Pancreas (tissue), 10 donors: ENCODE data around the gene PLA2G6. TPM values are rescaled to one million over a fixed set of nuclear protein-coding genes. Genes with fewer than 3 reads are reported as not detected.

Experiments used
- ATAC-seq, 4 donors: fragments of 200-7000 bp; cut with Tn5 transposase; one replicate each; pipeline versions ENCODE4 v1.8.0 to v1.9.1; 2020; ENCODE audit warnings: mild to moderate bottlenecking in 4 of 4, moderate library complexity in 4 of 4
- DNase-seq, 6 donors: peaks; one replicate each; pipeline ENCODE4 v3.0.0-alpha.2; 2020
- FAIRE-seq: peaks from 2 replicates; lab custom pipeline; 2012; peaks lifted over from hg19 to GRCh38; lab: Jason Lieb, UNC
- H3K27ac ChIP-seq, 4 donors: fragments of 200-600 bp; sonication (generic); 1 replicate in 3 of 4; 2 replicates in 1 of 4; pipeline versions ENCODE4 v1.5.0 to v1.8.0; 2020
- H3K27me3 ChIP-seq, 4 donors: fragments of 200-600 bp; one replicate each; pipeline ENCODE4 v1.8.0; 2021
- H3K36me3 ChIP-seq, 3 donors: fragments of 200-600 bp; sonication (generic) in 1 of 3; one replicate each; pipeline versions ENCODE4 v1.5.0 to v1.8.0; 2020 to 2021
- H3K4me1 ChIP-seq, 3 donors: fragments of 200-600 bp; one replicate each; pipeline ENCODE4 v1.8.0; 2021
- H3K4me3 ChIP-seq, 4 donors: fragments of 200-600 bp; sonication (generic) in 2 of 4; one replicate each; pipeline versions ENCODE4 v1.5.0 to v1.8.0; 2020 to 2021
- H3K9me3 ChIP-seq, 4 donors: fragments of 200-600 bp; one replicate each; pipeline ENCODE4 v1.8.0; 2021
- CTCF ChIP-seq, 4 donors: fragments of 200-600 bp; sonication (generic) in 3 of 4; IDR thresholded peaks; one replicate each; pipeline versions ENCODE4 v1.5.0 to v1.8.0; 2021; ENCODE audit warnings: antibody characterized with exemption in 4 of 4
- WGBS, 2 donors: extraction: QIAGEN DNeasy Blood & Tissue Kit; methylation state at CpG; one replicate each; pipeline ENCODE4 v1.1.7; 2013; 5-methylcytosine and 5-hydroxymethylcytosine counted together
- intact Hi-C, 3 donors: fragments of 100-400 bp; cut with DNase I; formaldehyde crosslinking; loops; one replicate each; pipeline versions ENCODE4 v1.11.1 to v1.14.2; 2022
- polyA plus RNA-seq, 2 donors: library from polyadenylated mRNA; stranded (reverse); fragments of 200-250 nt; gene quantifications; one replicate each; pipeline ENCODE4 v1.2.3, GENCODE V29; 2013
- total RNA-seq, 6 donors: library from RNA; stranded (reverse); fragmentation: NEBNext Ultra II Directional in 4 of 6; extraction: Animal tissue kit (Norgen Biotek cat#: 25700) in 4 of 6; gene quantifications; one replicate each; pipeline versions ENCODE4 v1.2.1 to v1.2.4, GENCODE V29; 2021 to 2023
- donor health status: healthy with polysubstance abuse.
- donor health status: DM: no; HTN: no; CAD: no; lungs with moderate emphysema.
- donor health status: DM: no; HTN: no; CAD: no.
- donor health status: control.
- donor health status: control.
- donor health status: Bipolar disorder and iron deficiency.
- donor health status: DM: yes; HTN: yes; CAD: no.
- donor health status: DM: no; HTN: no; CAD: no.
- donor health status: DM: no; HTN: no; CAD: no.
- donor health status: DM: yes; HTN: yes; CAD: no.

The PLA2G6 gene
- total and polyA plus RNA-seq, 8 donors = 8.7 to 109 (median 26.1) TPM

GRCh38 chr22:38208551-38208968 is 26.9 kb upstream of the PLA2G6 start:
- no peak overlapping the region for H3K27ac ChIP-seq
- ATAC-seq (no peak), DNase-seq (no peak), FAIRE-seq (no peak)
- H3K4me1 ChIP-seq = peaks cover 0 to 6% (median 0%) of the 10 kb centered on the region in 3 donors
- no peak overlapping the region for H3K4me3 ChIP-seq
- 70 to 89% methylated on average over 5 to 6 of the region's 6 CpGs for WGBS, 2 donors
- H3K27me3 ChIP-seq = no peaks in the 10 kb centered on the region
- no peaks in the 10 kb centered on the region for H3K9me3 ChIP-seq
- intact Hi-C loops = no loop called here
- H3K36me3 ChIP-seq = no peaks in the 10 kb centered on the region
- TF ChIP-seq CTCF (IDR thresholded peaks at IDR 0.05) = no peak

- TF ChIP-seq CTCF (IDR thresholded peaks at IDR 0.05) = no peak
- ATAC-seq = no peak
- Histone ChIP-seq H3K36me3 (no peaks in the 10 kb centered on the region), H3K27me3 (no peaks in the 10 kb centered on the region), H3K9me3 (no peaks in the 10 kb centered on the region), H3K27ac (no peak overlapping the region), H3K4me3 (no peak overlapping the region), H3K4me1 (peaks cover 0 to 10% (median 0%) of the 10 kb centered on the region in 3 donors)
- no peak for FAIRE-seq
- 93 to 94% methylated on average over 7 of the region's 7 CpGs for WGBS, 2 donors
- DNase-seq = no peak
- intact Hi-C loops = no loop called here
Measured at GRCh38 chr22:38207898-38208432, 26.3 kb upstream of the PLA2G6 start.

- Histone ChIP-seq H3K4me1 (peaks cover 0 to 10% (median 0%) of the 10 kb centered on the region in 3 donors), H3K9me3 (no peaks in the 10 kb centered on the region), H3K4me3 (no peak overlapping the region), H3K36me3 (no peaks in the 10 kb centered on the region), H3K27me3 (no peaks in the 10 kb centered on the region), H3K27ac (no peak overlapping the region)
- FAIRE-seq = no peak
- intact Hi-C loops = no loop called here
- 78 to 83% methylated on average over 15 of the region's 15 CpGs for WGBS, 2 donors
- no peak for TF ChIP-seq CTCF (IDR thresholded peaks at IDR 0.05)
- ATAC-seq = no peak
- DNase-seq = no peak
Measured at GRCh38 chr22:38205261-38206128, 23.9 kb upstream of the PLA2G6 start.

- Histone ChIP-seq H3K9me3 (no peaks in the 10 kb centered on the region), H3K36me3 (no peaks in the 10 kb centered on the region), H3K27ac (no peak overlapping the region), H3K27me3 (no peaks in the 10 kb centered on the region), H3K4me3 (no peak overlapping the region), H3K4me1 (peaks cover 0 to 10% (median 0%) of the 10 kb centered on the region in 3 donors)
- intact Hi-C loops = no loop called here
- no peak for TF ChIP-seq CTCF (IDR thresholded peaks at IDR 0.05)
- 76 to 84% methylated on average over 7 of the region's 7 CpGs for WGBS, 2 donors
- FAIRE-seq (no peak), ATAC-seq (no peak), DNase-seq (no peak)
Measured at GRCh38 chr22:38204784-38205183, 23.2 kb upstream of the PLA2G6 start.
